GM23248 (cell line): ENCODE measurements around the gene GABPB1.

Source experiments
- EZH2 ChIP-seq: fragments of 200-600 bp; sonication (generic); IDR thresholded peaks from 2 replicates; pipeline ENCODE4 v1.6.1; 2018; ENCODE audit warnings: antibody characterized with exemption, mild to moderate bottlenecking; ENCODE audit not compliant: insufficient read depth, poor library complexity, severe bottlenecking
- EZH2phosphoT487 ChIP-seq: fragments of 200-600 bp; sonication (generic); IDR thresholded peaks from 2 replicates; pipeline ENCODE4 v1.6.1; 2018; ENCODE audit warnings: antibody characterized with exemption, moderate library complexity, mild to moderate bottlenecking, low read depth; ENCODE audit not compliant: insufficient read depth

- TF ChIP-seq EZH2phosphoT487 (no peak), EZH2 (no peak)
These were observed 67.5 kb downstream of the GABPB1 start for GRCh38 chr15:50287324-50288116.
